GM19238 (cell line): Measurements from ENCODE around the gene FARSA.
"Not testable (repeated sequence)": the region's sequence is repeated elsewhere in the genome, so short reads cannot be mapped to it uniquely, and the experiment has no call there.

ENCODE experiments used
- DNase-seq: peaks from one replicate; pipeline ENCODE4 v3.0.0; 2011; ENCODE audit warnings: low spot score; ENCODE audit not compliant: insufficient read length

The FARSA gene

DNA sequence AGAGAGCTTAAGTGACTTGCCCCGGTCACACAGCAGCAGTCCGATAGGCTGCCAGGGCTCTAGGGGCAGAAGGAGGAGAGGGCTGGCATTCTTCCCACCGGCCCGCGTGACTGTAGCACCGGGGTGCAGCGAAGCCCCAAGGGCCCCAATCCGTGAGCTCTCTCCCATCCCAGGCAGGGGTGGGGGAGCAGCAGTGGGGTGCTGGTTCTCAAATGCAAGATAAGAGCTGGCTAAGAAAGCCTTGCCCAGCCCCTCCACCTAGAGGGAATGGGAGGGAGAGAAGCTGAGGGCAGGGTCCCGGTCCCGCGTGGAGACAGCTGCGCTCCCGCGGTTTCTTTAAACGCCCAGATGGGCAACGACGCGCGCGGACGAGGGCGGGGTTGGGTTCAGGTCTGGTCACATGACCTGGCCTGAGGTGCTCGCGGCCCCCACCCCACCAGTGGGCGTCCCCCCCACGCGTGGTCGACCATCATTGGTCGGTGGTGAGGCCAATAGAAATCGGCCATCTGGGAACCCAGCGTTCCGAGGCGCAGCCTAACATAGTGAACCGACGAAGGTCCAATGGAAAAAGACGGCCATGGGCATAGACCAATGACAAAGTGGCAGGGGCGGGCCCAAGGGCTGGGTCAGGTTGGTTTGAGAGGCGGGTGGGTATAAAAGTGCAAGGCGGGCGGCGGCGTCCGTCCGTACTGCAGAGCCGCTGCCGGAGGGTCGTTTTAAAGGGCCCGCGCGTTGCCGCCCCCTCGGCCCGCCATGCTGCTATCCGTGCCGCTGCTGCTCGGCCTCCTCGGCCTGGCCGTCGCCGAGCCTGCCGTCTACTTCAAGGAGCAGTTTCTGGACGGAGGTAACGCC lies 4.6 kb upstream of the FARSA start, which contains the start of gene CALR:
Gene CALR, plus strand, starts transcription at position 683 of the 852 bp plus-strand sequence. Its CDS starts 71 bp downstream, at position 754.
- DNase-seq = peak; percentile 95

DNA sequence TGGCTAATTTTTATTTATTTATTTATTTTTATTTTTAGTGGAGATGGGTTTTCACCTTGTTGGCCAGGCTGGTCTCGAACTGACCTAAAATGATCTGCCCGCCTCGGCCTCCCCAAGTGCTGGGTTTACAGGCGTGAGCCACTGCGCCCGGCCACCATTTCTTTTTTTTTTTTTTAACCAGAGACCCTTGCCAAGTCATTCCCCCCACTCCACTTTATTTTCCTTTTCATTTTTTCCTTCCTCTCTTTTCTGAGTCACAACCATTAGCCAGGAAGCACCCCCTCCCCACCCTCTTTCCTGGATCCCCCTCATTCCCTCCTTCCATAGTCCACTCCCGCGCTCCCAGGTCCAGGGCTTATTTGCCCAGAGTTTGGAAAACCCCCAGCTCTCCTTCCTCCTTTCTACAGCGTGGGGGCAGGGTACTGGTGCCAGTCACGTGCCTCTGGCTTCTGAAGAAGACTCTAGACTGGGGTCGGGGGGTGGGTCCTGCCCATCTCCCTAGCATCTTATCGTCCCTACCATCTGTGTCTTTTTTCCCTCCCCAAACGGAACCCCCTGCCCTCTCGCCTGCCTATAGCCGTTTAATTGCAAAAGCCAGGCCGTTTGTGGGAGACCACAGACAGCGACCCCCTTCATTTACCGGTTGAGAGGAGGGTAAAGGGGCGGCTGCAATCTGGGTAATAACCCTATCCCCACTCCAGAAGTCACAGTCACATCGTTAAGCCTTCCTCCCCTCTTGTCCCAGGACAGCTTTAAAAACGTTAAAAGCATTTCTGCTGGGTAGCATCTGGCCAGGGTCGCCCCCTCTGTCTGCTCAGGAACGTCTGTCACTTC lies 3.8 kb upstream of the FARSA start:
- DNase-seq = no peak

DNA sequence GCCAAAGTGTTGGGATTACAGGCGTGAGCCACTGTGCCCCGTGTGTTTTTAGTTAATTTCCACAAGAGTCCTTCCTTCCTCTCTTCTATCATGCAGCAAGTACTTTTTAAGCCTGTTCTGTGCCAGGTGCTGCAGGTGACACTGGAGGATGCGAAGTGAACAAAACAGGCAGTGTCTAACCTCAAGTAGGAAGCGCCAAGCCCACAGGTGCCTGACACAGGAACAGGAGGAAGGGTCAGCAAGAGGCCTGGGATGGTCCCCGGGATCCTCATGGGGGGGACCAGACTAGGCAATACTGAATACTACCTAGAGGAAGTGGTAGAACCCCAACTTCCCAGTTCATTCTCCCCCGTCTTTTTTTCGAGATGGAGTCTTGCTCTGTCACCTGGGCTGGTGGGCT lies 3.1 kb upstream of the FARSA start:
- no peak for DNase-seq

DNA sequence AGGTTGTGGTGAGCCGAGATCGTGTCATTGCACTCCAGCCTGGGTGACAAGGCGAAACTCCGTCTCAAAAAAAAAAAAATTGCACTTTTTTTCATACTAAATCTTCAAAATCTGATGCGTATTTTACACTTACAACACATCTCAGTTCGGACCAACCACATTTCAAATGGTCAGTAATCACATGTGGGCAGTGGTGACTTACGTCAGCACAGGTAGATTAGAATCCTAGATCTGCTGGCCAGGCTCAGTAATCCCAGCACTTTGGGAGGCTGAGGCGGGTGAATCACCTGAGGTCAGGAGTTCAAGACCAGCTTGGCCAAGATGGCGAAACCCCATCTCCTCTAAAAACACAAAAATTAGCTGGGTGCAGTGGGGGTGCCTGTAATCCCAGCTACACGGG lies 1.6 kb upstream of the FARSA start:
- no peak for DNase-seq

DNA sequence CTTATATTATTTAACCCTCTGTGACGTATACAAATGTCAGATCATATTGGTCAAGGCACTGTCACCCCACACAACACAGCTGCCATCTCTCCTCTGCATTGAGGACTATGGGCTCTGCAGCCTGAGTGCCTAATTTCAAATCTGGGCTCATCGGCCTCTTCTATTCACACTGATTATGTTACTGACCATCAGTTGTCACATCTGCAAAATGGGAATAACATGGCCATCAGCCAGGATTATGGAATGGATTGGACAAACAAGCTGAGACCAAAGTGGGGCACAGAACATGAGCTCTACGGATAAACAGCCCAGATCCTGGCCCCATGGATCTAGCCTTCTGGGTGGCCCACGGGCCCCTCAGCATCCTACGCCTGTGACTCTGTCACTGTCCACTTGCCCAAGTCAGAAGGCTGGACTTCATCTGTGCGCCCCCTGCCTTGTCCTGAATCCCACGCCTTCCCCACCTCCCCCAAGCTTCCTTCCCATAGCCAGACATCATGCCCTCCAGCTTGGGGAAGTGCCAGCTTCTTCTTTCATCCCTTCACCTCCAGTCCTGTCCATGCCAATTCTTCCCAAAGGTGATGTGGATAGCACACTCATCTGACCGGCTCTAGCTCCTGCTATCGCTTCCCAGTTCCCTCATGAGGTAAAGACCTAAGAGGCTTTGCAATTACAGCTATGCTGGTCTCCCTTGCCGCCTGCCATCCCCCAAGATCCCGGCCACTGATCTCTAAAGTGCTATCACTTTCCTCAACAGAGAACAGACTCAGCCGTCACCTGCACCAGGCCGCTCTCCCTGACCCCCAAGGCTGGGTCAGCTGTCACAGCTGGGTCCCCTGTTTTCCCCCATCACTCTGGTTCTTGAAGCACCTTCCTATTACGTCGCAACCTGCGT lies 872 bp downstream of the FARSA start:
- no peak for DNase-seq

DNA sequence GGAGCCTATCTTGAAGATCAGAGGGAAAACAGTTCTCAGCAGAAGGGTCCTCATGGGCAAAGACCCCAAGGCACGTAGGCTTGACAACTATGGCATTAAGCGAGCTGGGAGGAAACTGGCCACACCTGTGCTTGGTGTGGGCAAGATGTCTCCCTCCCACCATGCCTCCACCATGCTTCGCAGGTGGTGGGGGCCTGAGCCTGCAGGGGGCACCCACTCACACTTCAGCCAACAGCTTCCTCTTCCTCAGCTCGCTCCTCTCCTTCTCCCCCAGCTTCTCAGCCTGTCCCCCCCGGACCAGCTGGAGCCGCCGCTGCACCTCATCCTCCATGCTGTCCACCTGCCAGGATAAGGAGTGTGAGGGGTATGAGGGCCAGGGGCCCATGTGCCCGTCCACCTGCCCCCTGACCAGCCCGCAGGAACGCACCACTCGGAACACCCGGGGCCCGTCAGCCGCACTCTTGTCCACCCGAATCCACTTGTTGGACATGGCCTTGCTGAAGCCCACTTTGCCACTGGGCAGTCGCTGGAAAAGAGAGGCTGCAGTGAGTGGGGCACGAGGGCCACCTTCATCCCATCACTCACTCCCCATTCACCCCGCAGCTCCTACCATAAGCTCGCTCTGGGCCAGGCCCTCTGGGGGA lies 3.4 kb downstream of the FARSA start:
- DNase-seq = no peak

DNA sequence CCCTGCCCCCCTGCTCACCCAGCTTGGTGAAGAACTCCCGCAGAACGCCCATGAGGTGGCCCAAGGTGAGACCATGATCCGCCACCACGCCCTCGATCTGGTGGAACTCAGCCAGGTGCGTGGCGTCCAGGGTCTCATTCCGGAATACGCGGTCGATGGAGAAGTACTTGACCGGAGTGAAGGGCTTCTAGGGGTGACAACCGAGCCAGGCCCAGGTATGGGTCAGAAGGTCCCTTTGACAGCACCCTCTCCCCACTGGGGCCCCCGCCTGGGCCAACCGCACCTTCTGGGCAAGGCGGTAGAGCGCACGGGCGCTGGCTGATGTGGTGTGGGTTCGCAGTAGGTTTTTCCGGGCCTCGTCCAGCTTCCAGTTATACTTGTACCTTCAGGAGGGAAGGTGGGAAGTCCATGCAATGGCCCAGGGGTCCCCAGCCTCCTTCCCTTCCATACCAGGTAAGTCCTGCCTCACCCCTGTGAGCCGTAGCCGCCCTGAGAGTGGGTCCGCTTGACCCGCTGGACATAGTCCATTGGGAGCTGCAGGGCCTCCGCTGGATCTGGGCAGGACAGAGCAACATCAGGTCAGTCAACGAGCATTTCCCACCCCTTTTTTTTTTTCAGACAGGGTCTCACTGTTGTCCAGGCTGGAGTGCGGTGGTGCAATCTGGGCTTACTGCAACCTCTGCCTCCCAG lies 8.7 kb downstream of the FARSA start:
- no peak for DNase-seq

DNA sequence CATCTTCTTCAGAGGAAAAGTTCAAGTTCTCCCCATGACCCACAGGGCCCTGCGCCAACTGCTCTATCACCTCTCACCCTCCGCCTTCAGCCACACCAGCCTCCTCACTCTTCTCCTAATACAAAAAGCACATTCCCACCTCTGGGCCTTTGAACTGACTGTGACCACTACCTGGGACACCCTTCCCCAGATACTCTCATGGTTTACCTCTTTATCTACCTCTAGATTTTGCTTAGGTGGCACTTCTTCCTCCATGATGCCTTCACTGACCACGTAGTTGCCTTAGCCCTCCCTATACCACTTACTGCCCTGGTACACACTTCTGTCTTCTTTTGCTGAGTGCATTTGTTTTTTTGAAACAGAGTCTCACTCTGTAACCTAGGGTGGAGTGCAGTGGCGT lies 10.6 kb downstream of the FARSA start:
- DNase-seq = no peak

DNA sequence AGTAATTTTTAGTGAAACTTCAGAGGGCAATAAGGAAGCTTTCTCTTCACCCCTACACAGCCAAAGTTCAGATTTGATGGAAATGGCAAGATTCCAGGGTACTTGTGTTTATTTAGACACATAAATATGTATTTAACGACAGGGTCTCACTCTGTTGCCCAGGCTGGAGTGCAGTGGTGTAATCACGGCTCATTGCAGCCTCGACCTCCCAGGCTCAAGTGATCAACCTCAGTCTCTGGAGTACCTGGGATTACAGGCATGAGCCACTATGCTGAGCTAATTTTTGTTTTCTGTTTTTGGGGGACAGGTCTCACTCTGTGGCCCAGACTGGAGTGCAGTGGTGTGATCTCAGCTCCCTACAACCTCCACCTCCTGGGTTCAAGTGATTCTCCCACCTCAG lies 12.5 kb downstream of the FARSA start:
- no peak for DNase-seq

DNA sequence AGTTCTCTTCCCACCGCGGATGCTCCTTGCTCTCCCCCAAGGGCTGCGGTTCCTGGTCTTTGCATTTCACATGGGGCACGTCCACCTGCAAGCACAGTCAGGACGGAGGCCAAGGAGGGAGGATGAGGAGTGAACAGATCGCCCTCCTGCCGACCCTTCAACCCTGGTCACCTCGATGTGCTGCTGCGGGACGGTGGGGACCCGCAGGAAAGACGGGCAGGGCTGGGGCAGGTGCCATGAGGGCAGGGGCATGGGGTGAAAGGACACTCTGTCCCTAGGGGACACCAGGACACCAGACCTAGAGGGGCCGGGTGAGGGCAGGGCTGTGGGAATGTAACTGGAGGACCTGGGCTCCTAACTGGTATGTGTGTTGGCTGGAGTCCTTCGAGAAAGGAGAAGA lies 15.3 kb downstream of the FARSA start:
- DNase-seq = no peak

DNA sequence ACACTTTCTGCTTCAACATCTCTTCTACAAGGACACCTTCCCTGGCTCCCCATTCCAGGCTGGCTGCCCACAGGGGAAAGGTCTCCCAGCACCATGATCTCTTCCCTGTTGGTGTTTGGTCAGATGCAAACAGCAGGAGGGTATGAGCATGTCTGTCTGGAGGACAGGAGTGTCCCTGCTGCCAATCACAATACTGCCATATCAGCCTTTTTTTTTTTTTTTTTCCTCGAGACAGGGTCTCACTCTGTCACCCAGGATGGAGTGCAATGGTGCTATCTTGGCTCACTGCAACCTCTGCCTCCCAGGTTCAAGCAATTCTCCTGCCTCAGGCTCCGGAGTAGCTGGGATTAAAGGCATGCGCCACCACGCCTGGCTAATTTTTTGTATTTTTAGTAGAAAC lies 17.7 kb downstream of the FARSA start:
- not testable (repeated sequence) for DNase-seq

DNA sequence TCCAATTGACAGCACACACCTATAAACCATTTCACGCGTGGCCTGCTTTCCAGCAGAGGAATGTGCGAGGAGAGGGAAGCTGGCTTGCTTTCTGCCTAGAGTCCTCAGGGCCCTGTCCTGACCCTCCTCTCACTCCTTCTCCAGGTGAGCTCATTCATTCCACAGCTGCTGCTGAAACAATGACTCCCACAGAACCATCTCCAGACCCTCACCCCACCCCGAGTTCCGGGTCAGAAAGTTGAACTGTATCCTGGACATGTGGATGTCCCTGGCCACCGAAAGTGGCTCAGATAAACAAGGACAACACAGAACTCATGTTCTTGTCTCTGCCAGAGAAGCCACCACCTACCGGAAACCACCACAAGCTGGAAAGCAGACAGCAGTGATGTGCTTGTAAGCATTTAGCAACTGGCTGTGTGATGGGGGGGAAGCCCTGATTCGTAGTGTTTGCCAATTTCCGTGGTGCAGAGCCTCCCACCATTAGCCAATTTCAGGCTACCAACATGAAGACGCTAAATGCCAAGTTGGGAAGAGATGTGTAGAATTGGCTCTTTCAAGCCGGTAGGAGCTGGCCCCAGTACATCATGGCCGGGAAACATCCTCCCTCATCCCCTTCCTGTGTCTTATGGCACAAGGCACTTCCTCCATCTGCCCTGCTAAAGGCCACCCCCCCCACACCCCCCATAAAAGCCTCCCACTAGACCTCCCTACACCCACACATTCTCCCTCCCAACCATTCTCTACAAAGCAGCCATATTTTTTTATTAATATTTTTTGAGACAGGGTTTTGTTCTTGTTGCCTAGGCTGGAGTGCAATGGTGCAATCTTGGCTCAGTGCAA lies 19.4 kb downstream of the FARSA start:
- no peak for DNase-seq

DNA sequence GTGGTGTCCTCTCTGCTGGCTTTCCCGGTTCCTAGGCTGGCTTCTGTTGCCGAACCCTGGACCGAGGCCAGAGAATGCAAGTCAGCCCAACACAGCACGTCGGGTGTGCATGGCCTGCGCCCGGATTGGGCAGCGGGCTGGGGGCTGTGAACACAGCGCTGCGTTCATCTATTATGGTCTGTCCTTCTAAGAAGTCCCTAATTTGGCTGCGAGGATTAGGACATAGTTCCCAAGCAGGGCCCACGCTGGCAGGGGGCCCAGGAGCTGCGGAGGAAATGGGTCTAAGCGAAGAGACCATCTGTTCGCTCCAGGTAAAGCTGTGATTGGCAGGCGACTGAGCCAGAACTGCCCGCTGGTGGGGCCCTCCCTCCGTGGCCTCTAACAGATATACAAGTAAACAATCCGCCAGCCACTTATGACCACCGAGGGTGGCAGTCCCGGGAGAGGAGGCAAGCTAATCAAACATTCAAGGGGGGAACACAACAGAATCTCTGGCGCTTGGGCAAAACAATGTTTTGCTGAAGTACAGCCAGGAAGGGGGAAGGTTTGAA lies 20.4 kb downstream of the FARSA start:
- no peak for DNase-seq

DNA sequence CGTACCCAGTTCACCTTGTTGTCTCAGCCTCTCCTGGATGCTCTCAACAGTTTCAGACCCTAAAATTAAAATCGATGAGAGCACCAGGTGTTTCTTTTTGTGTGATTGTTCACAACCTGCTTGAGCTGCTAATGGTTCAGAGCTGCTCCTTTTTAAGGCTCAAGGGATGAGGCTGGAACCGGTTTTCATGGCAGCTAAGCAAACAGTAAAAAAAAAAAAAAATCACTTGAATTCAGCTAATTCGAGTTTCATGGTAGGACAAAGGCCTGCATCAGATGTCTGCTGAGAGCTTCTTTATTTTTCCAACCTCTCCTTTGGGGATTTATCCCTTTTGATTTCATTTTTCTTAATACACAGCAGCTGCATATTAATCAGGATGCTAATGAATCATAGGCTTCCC lies 20.9 kb downstream of the FARSA start:
- no peak for DNase-seq

DNA sequence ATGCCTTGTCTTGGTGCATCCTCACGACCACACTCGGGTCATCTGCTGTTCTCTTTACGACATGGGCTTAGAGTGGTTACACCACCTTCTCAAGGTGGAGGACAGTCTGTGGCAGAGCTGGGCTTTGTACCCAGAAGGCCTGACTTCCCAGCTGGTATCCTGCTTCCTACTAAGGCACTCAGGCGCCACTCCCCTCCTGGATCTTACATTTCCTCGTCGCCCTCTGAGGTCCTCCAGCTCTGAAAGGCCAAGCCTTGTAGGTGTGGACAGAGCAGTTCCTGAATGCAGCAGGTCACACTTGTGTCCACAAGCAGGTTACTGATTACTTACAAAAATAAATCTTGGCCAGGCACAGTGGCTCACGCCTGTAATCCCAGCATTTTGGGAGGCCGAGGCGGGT lies 26.3 kb downstream of the FARSA start:
- DNase-seq = no peak

DNA sequence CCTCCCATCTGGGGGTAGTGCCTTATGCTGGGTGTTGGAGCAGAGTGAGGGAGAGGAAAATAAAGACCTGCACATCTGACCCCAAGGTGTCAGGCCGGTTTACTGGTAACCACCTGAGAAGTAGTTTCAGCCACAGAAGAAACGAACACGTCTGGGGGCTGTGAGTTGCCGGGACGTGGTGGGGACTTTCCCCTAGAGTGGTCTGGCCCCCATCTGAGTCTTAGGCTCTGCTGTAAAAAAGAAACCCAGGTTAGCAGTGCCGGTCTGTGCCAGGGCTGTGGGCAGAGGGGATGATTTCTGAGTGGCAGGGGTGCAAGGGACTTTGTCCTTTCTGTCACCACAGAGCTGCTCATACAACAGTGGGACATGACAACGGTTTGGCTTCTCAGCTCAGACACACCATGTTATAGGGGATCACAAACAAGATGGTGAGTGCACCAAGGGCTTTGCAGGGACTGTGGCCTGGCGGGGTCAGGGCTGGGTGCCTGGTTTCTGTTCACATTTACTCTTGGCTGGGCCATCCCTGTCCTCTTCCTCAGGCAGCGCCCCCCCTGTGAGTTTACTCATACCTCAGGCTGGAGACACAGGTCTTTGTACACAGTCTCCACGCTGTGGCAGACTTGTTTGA lies 33.5 kb downstream of the FARSA start:
- DNase-seq = peak; percentile 67

DNA sequence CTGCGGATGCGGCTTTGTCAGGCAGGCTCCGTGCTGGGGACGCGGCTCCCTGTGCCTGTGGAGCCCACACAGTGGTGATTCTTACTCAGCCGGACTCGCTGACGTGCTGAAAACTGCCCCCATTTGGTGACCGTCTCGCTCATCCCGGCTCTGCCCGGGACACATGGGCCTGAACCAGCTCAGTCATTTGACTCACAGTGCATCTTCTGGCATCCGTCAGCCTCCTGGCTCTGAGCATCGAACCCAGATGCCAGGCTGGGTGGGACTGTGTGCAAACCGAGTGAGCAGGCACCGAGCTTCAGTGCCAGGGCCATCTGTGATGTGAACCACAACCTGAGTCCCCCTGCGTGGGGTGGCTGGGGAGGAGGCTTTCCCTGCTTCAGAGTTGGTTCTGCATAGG lies 37.1 kb downstream of the FARSA start:
- DNase-seq = no peak

DNA sequence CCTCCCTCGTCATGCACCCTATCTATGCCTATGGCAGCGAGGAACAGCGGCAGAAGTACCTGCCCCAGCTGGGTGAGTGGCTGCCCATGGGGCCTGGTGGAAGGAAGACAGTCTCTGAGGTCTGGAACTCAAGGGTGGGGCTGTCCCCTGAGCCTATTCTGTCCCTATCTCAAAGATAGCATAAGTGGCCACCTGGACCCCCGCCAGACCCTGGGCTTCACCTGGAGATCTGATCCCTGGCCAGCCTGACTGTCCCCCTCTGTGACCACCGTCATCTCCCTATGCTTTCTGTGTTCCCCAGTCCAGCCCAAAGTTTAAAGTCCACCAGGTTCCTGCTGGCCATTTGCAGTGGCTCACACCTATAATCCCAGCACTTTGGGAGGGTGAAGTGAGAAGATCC lies 39.9 kb downstream of the FARSA start:
- no peak for DNase-seq

DNA sequence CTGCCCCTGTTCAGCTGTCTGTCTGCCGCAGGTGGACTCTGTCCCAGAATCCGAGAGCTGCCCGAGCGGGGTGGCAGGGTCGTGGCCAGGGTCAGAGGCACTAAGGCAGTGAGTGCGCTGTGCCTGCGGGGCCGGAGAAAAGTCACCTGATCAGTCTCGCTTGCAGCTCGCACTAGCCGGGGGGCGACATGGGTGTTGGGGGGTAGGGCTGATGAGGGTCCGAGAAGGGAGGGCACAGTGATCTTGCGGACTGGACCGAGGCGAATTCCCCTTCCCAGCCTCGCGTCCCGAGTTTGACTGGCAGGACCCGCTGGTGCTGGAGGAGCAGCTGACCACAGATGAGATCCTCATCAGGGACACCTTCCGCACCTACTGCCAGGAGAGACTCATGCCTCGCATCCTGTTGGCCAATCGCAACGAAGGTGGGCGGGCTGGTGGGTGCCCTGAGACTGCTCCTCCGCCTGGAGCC lies 41.9 kb downstream of the FARSA start:
- DNase-seq = no peak
